Neural progenitor cell (in vitro differentiated cells): ENCODE results near the gene LCT. TPM values are rescaled to one million over a fixed set of nuclear protein-coding genes. Genes with fewer than 3 reads are reported as not detected.
A peak's percentile ranks its signal among the peaks of the same experiment; 100 is the strongest.

Experiments
- DNase-seq: peaks from one replicate; pipeline ENCODE4 v3.0.0-alpha.2; 2016; ENCODE audit warnings: low spot score
- H2AFZ ChIP-seq: fragments of 200-600 bp; sonication (generic); replicated peaks from 2 replicates; pipeline ENCODE4 v1.6.1; 2016; ENCODE audit warnings: antibody characterized with exemption
- H3F3A ChIP-seq: fragments of 200-600 bp; sonication (generic); 2 replicates; pipeline ENCODE4 v1.6.1; 2016; ENCODE audit warnings: antibody characterized with exemption, low read depth
- H3K27ac ChIP-seq: fragments of 200-600 bp; sonication (generic); 2 replicates; pipeline ENCODE4 v1.5.1; 2016; ENCODE audit warnings: mild to moderate bottlenecking
- H3K27me3 ChIP-seq: fragments of 200-600 bp; sonication (generic); 2 replicates; pipeline ENCODE4 v1.6.1; 2016; ENCODE audit warnings: mild to moderate bottlenecking, moderate library complexity
- H3K36me3 ChIP-seq: fragments of 200-600 bp; sonication (generic); 2 replicates; pipeline ENCODE4 v1.5.1; 2016
- H3K4me1 ChIP-seq: fragments of 200-600 bp; sonication (generic); 2 replicates; pipeline ENCODE4 v1.6.1; 2016; ENCODE audit warnings: mixed run types
- H3K4me2 ChIP-seq: fragments of 200-600 bp; sonication (generic); 2 replicates; pipeline ENCODE4 v1.6.1; 2016
- H3K4me3 ChIP-seq: fragments of 200-600 bp; sonication (generic); 2 replicates; pipeline ENCODE4 v1.5.1; 2016
- H3K79me2 ChIP-seq: fragments of 200-600 bp; sonication (generic); 2 replicates; pipeline ENCODE4 v1.6.1; 2016; ENCODE audit warnings: low read depth
- H3K9ac ChIP-seq: fragments of 200-600 bp; sonication (generic); 2 replicates; pipeline ENCODE4 v1.6.1; 2016
- H3K9me3 ChIP-seq: fragments of 200-600 bp; sonication (generic); 2 replicates; pipeline ENCODE4 v1.5.1; 2016; ENCODE audit warnings: low read depth
- H4K20me1 ChIP-seq: fragments of 200-600 bp; sonication (generic); 2 replicates; pipeline ENCODE4 v1.6.1; 2016; ENCODE audit warnings: low read depth
- H3K27ac Mint-ChIP-seq: 3 replicates; pipeline ENCODE4 v1.8.0; 2021; ENCODE audit warnings: mixed read lengths
- H3K27me3 Mint-ChIP-seq: 2 replicates; pipeline ENCODE4 v1.8.0; 2022; ENCODE audit warnings: low read depth, mild to moderate bottlenecking, inconsistent platforms, moderate library complexity, mixed read lengths; ENCODE audit not compliant: insufficient read depth
- H3K36me3 Mint-ChIP-seq: 3 replicates; pipeline ENCODE4 v1.8.0; 2021; ENCODE audit warnings: mixed read lengths
- H3K4me1 Mint-ChIP-seq: 3 replicates; pipeline ENCODE4 v1.8.0; 2021; ENCODE audit warnings: mixed read lengths
- H3K4me3 Mint-ChIP-seq: 3 replicates; pipeline ENCODE4 v1.8.0; 2021; ENCODE audit warnings: mild to moderate bottlenecking, moderate library complexity, mixed read lengths
- H3K9me3 Mint-ChIP-seq: 3 replicates; pipeline ENCODE4 v1.8.0; 2020; ENCODE audit warnings: mixed read lengths
- CTCF ChIP-seq: fragments of 200-600 bp; sonication (generic); IDR thresholded peaks from 2 replicates; pipeline ENCODE4 v1.5.1; 2017; ENCODE audit warnings: antibody characterized with exemption, mild to moderate bottlenecking
- EZH2 ChIP-seq: fragments of 200-600 bp; sonication (generic); IDR thresholded peaks from 2 replicates; pipeline ENCODE4 v1.6.1; 2017; ENCODE audit warnings: antibody characterized with exemption, mild to moderate bottlenecking, moderate library complexity
- EZH2phosphoT487 ChIP-seq: fragments of 200-600 bp; sonication (generic); IDR thresholded peaks from 2 replicates; pipeline ENCODE4 v1.6.1; 2017; ENCODE audit warnings: antibody characterized with exemption
- total RNA-seq: library from RNA; depleted of rRNA; stranded (reverse); fragments of >200 nt; gene quantifications from 2 replicates; pipeline ENCODE4 v1.2.3, GENCODE V29; 2015; ENCODE audit warnings: low replicate concordance

The LCT gene
- total RNA-seq, 1 donor from 2014 or later = not detected

DNA sequence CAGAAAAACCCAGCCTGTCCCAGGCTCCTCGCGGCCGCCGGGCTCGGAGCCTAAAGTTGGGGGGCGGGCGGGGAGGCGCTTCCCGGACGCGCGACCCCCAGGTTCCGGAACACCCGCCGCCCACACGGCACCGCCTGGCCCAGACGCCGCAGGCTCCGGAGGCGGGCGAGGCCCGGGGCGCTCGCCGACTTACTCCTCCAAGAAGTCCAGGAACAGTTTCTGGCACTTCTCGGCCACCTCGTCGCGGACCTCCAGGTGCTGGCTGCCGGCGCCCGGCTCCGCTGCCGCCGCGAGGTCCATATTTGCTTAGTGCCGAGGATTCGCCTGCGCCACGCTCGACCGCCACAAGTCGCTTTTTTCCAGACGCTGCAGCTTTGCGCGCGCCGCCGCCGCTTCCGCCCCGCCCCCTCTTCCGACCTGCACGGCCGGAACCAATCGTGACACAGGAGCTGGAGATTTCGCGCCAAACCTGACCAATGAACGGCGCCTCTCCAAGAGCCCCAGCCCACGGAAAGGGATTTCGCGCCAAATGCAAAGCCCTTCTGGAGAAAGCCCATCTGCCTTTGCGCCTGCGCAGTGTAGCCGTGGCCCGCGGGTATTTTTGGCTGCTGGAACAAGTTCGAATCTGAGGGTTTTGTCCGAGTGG, 39.2 kb upstream of the LCT start, which contains the start of gene MCM6:
Gene MCM6 (minus strand): TSS at position 378 of the 646 bp plus-strand sequence. CDS start 78 bp downstream, at position 300.
- H3K4me2 ChIP-seq = peak within 1 kb of the TSS; percentile 93
- H3F3A ChIP-seq = peaks cover 10% of the 10 kb centered on the region
- peak within 1 kb of the TSS; percentile 79 for H3K9ac ChIP-seq
- H3K4me3 Mint-ChIP-seq = peak within 1 kb of the TSS; percentile 94
- peaks cover 26% of the 10 kb centered on the region for H3K36me3 Mint-ChIP-seq
- peak within 1 kb of the TSS; percentile 82 for H3K4me3 ChIP-seq
- H4K20me1 ChIP-seq = peaks cover 42% of the 10 kb centered on the region
- DNase-seq = peak; percentile 99
- H2AFZ ChIP-seq = peak within 1 kb of the TSS; percentile 95
- TF ChIP-seq EZH2 = no peak
- TF ChIP-seq CTCF = peak; percentile 18
- no peak for TF ChIP-seq EZH2phosphoT487
- H3K27ac ChIP-seq = peak within 1 kb of the TSS; percentile 65
- no peaks in the 10 kb centered on the region for H3K27me3 ChIP-seq
- peak within 1 kb of the TSS; percentile 39 for H3K27ac Mint-ChIP-seq
- peaks cover 26% of the 10 kb centered on the region for H3K4me1 Mint-ChIP-seq
- H3K36me3 ChIP-seq = peaks cover 5% of the 10 kb centered on the region
- H3K79me2 ChIP-seq = peaks cover 42% of the 10 kb centered on the region
- peaks cover 25% of the 10 kb centered on the region for H3K4me1 ChIP-seq
- no peaks in the 10 kb centered on the region for H3K9me3 Mint-ChIP-seq
- H3K27me3 Mint-ChIP-seq = no peaks in the 10 kb centered on the region
- H3K9me3 ChIP-seq = no peaks in the 10 kb centered on the region

- peak; percentile 78 for DNase-seq
- peak overlapping the region; percentile 92 for H3K4me3 Mint-ChIP-seq
- no peaks in the 10 kb centered on the region for H3K9me3 ChIP-seq
- peaks cover 10% of the 10 kb centered on the region for H3F3A ChIP-seq
- peak overlapping the region; percentile 65 for H3K27ac ChIP-seq
- H3K4me2 ChIP-seq = peak overlapping the region; percentile 93
- peaks cover 46% of the 10 kb centered on the region for H3K79me2 ChIP-seq
- peak overlapping the region; percentile 82 for H3K4me3 ChIP-seq
- H3K36me3 ChIP-seq = peaks cover 7% of the 10 kb centered on the region
- TF ChIP-seq EZH2phosphoT487 (no peak), CTCF (no peak), EZH2 (no peak)
- peaks cover 26% of the 10 kb centered on the region for H3K4me1 Mint-ChIP-seq
- peak overlapping the region; percentile 39 for H3K27ac Mint-ChIP-seq
- peak overlapping the region; percentile 79 for H3K9ac ChIP-seq
- H3K27me3 ChIP-seq = no peaks in the 10 kb centered on the region
- H3K36me3 Mint-ChIP-seq = peaks cover 29% of the 10 kb centered on the region
- no peaks in the 10 kb centered on the region for H3K27me3 Mint-ChIP-seq
- no peaks in the 10 kb centered on the region for H3K9me3 Mint-ChIP-seq
- H2AFZ ChIP-seq = peak overlapping the region; percentile 95
- H3K4me1 ChIP-seq = peaks cover 25% of the 10 kb centered on the region
- peaks cover 42% of the 10 kb centered on the region for H4K20me1 ChIP-seq
Observed at GRCh38 chr2:135875491-135876065, 38.6 kb upstream of the LCT start.

DNA sequence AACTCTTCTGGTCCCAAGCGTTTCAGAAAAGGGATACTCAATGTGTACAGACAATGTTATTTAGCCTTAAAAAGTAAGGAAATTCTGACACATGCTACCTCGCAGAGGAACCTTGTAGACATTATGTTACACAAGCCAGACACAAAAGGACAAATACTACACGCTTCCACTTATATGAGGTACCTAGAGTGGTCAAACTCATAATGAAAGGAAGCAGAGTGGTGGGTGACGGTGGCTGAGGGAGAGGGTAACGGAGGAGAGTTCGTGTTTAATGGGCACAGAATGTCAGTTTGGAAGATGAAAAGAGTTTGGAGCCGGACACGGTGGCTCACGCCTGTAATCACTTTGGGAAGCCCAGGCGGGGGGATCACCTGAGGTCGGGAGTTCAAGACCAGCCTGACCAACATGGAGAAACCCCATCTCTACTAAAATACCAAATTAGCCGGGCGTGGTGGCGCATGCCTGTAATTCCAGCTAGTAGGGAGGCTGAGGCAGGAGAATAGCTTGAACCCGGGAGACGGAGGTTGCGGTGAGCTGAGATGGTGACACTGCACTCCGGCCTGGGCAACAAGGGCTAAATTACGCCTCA, 37.9 kb upstream of the LCT start:
- H3K9me3 Mint-ChIP-seq = no peaks in the 10 kb centered on the region
- peak overlapping the region; percentile 82 for H3K4me3 ChIP-seq
- H3K4me1 Mint-ChIP-seq = peaks cover 26% of the 10 kb centered on the region
- TF ChIP-seq CTCF (no peak), EZH2phosphoT487 (no peak), EZH2 (no peak)
- no peak overlapping the region for H3K27ac ChIP-seq
- no peak for DNase-seq
- no peaks in the 10 kb centered on the region for H3K27me3 ChIP-seq
- peaks cover 42% of the 10 kb centered on the region for H4K20me1 ChIP-seq
- H3K79me2 ChIP-seq = peaks cover 46% of the 10 kb centered on the region
- peaks cover 12% of the 10 kb centered on the region for H3K36me3 ChIP-seq
- peak overlapping the region; percentile 92 for H3K4me3 Mint-ChIP-seq
- H3K4me1 ChIP-seq = peaks cover 25% of the 10 kb centered on the region
- H3K27ac Mint-ChIP-seq = no peak overlapping the region
- H3K9ac ChIP-seq = no peak overlapping the region
- peaks cover 10% of the 10 kb centered on the region for H3F3A ChIP-seq
- no peaks in the 10 kb centered on the region for H3K27me3 Mint-ChIP-seq
- H2AFZ ChIP-seq = no peak overlapping the region
- H3K36me3 Mint-ChIP-seq = peaks cover 34% of the 10 kb centered on the region
- H3K4me2 ChIP-seq = peak overlapping the region; percentile 93
- H3K9me3 ChIP-seq = no peaks in the 10 kb centered on the region
